AG09319 (cell line): Measurements from ENCODE around the gene OTUB2.
"Not testable (repeated sequence)": the region's sequence is repeated elsewhere in the genome, so short reads cannot be mapped to it uniquely, and the experiment has no call there.

ENCODE experiments used
- DNase-seq: peaks from one replicate; pipeline ENCODE4 v3.0.0-alpha.2; 2010; ENCODE audit warnings: low read depth; ENCODE audit errors: extremely low read depth
- TF ChIP-seq, protein P1 (sequence below): IDR thresholded peaks from 2 replicates; pipeline ENCODE4 v1.5.1; 2011; ENCODE audit warnings: low read depth, mild to moderate bottlenecking, inconsistent platforms, low read length, moderate library complexity

The OTUB2 gene

DNA sequence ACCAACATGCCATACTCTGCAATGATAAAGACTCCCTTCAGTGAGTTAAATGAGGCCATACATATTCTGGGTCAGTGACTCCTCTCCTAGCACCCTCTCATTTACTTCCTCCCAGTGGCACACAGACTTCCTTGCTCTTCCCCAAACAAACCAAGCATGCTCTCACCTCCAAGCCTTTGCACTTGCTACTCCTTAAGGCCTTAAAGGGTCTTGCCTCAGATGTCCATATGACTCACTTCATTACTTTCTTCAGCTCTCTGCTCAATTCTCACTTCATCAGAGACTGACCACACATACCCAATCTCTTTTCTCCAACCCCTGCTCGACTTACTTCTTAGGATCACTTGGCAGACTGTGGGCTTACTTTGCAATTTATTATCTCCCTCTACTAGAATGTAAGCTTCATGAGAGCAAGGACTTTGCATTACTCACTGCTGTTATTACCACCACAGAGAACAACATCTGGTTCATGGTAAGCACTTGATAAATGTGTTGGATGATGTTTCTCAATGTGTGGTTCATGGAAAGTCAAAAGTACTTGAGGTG is 32.1 kb downstream of the OTUB2 start:
- no peak for DNase-seq
- TF ChIP-seq, protein P1, sequence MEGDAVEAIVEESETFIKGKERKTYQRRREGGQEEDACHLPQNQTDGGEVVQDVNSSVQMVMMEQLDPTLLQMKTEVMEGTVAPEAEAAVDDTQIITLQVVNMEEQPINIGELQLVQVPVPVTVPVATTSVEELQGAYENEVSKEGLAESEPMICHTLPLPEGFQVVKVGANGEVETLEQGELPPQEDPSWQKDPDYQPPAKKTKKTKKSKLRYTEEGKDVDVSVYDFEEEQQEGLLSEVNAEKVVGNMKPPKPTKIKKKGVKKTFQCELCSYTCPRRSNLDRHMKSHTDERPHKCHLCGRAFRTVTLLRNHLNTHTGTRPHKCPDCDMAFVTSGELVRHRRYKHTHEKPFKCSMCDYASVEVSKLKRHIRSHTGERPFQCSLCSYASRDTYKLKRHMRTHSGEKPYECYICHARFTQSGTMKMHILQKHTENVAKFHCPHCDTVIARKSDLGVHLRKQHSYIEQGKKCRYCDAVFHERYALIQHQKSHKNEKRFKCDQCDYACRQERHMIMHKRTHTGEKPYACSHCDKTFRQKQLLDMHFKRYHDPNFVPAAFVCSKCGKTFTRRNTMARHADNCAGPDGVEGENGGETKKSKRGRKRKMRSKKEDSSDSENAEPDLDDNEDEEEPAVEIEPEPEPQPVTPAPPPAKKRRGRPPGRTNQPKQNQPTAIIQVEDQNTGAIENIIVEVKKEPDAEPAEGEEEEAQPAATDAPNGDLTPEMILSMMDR, result no peak

DNA sequence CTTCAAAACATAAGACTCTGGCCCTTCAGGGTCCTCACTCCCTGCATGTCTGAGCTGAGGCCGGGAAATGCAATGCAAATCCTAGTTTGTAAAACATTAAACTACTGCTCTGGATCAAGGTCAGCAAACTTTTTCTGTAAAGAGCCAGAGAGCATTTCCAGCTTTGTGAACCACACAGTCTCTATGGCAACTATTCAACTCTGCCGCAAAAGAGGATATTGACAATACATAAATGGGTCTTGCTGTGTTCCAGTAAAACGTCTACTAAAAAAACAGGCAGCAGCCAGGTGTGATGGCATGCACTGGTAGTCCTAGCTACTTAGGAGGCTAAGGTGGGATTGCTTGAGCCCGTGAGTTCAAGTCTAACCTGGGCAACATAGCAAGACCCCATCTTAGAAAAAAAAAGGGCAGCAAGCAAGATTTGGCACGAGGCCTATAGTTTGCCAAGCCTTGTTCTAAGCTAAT is 32.6 kb downstream of the OTUB2 start:
- no peak for DNase-seq
- TF ChIP-seq, protein P1, result no peak

- TF ChIP-seq, protein P1, result no peak
- no peak for DNase-seq
Observed at GRCh38 chr14:94059998-94060397, 33.9 kb downstream of the OTUB2 start.

GRCh38 chr14:94062344-94062940 is 36.3 kb downstream of the OTUB2 start:
- no peak for DNase-seq
- TF ChIP-seq, protein P1, result no peak

DNA sequence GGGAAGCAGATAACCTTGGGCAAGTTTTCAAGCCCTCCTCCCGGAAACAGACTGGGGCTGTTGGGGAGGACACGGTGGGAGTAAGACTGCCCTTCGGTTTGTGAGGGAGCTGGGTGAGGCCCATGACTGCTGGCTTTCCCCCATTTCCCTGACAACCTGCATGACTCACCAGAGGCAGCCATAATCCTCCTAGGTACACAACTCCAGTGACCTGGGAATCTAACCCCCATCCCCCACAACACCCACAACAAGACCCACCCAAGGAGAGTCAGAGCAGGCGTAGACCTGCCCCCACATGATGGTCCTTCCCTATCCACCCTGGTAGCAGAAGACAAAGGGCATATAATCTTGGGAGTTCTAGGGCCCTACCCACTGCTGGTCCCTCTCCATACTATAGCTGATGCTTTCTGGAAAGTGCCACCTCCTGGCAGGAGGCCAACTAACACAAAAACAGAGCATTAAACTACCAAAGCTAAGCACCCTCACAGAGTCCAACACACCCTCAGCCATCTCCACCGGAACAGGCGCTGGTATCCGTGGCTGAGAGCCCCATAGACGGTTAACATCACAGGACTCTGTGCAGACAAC is 40.0 kb downstream of the OTUB2 start:
- DNase-seq, result no peak
- TF ChIP-seq, protein P1, result no peak

DNA sequence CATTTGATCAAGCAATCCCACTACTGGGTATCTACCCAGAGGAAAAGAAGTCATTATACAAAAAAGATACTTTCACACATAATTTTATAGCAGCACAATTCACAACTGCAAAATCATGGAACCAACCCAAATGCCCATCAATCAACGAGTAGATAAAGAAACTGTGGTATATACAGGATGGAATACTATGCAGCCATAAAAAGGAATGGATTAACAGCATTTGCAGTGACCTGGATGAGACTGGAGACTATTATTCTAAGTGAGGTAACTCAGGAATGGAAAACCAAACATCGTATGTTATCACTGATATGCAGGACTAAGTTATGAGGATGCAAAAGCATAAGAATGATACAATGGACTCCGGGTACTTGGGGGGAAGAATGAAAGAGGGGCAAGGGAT is 45.9 kb downstream of the OTUB2 start:
- not testable (repeated sequence) for DNase-seq

DNA sequence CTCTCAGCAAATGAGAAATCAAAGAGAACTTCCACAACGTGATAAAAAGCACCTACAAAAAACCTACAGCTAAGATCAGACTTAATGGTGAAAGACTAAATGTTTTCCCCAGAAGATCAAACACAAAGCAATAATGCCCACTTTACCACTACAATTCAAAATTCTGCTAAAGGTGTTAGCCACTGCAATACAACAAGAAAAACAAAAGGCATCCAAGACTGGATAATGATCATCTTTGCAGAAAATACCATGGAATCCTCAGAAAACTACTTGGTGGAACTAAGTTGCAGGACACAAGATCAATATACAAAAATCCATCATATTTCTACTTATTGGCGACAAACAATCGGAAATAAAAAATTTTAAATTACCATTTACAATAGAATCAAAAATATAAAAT is 48.4 kb downstream of the OTUB2 start:
- TF ChIP-seq, protein P1, result no peak
- no peak for DNase-seq
